Nephron progenitor cell (in vitro differentiated cells): ENCODE data around the gene ATP2A1.

Source experiments
- DNase-seq: peaks from one replicate; pipeline ENCODE4 v3.0.0; 2021
- H3K27ac Mint-ChIP-seq: 2 replicates; pipeline ENCODE4 v1.8.0; 2021; ENCODE audit warnings: mild to moderate bottlenecking, moderate library complexity, mixed read lengths
- H3K27me3 Mint-ChIP-seq: 2 replicates; pipeline ENCODE4 v1.8.0; 2021; ENCODE audit warnings: mild to moderate bottlenecking, low read depth, mixed read lengths; ENCODE audit not compliant: poor library complexity
- H3K36me3 Mint-ChIP-seq: 2 replicates; pipeline ENCODE4 v1.8.0; 2021; ENCODE audit warnings: low read depth, mixed read lengths
- H3K4me1 Mint-ChIP-seq: 2 replicates; pipeline ENCODE4 v1.8.0; 2021; ENCODE audit warnings: mixed read lengths
- H3K4me3 Mint-ChIP-seq: 2 replicates; pipeline ENCODE4 v1.8.0; 2021; ENCODE audit warnings: mild to moderate bottlenecking, moderate library complexity, mixed read lengths
- H3K9me3 Mint-ChIP-seq: 2 replicates; pipeline ENCODE4 v1.8.0; 2021; ENCODE audit warnings: mild to moderate bottlenecking, moderate library complexity, mixed read lengths
- CTCF ChIP-seq: fragments of 200-600 bp; sonication (generic); IDR thresholded peaks from 2 replicates; pipeline ENCODE4 v1.5.0; 2021; ENCODE audit warnings: antibody characterized with exemption

Gene ATP2A1

GRCh38 chr16:28946681-28947080 lies 68.4 kb downstream of the ATP2A1 start:
- no peak for DNase-seq
- Mint-ChIP-seq H3K36me3 (no peaks in the 10 kb centered on the region), H3K27ac (no peak overlapping the region), H3K4me1 (peaks cover 31% of the 10 kb centered on the region), H3K9me3 (no peaks in the 10 kb centered on the region), H3K4me3 (no peak overlapping the region), H3K27me3 (peaks cover 16% of the 10 kb centered on the region)
- TF ChIP-seq CTCF = no peak

DNA sequence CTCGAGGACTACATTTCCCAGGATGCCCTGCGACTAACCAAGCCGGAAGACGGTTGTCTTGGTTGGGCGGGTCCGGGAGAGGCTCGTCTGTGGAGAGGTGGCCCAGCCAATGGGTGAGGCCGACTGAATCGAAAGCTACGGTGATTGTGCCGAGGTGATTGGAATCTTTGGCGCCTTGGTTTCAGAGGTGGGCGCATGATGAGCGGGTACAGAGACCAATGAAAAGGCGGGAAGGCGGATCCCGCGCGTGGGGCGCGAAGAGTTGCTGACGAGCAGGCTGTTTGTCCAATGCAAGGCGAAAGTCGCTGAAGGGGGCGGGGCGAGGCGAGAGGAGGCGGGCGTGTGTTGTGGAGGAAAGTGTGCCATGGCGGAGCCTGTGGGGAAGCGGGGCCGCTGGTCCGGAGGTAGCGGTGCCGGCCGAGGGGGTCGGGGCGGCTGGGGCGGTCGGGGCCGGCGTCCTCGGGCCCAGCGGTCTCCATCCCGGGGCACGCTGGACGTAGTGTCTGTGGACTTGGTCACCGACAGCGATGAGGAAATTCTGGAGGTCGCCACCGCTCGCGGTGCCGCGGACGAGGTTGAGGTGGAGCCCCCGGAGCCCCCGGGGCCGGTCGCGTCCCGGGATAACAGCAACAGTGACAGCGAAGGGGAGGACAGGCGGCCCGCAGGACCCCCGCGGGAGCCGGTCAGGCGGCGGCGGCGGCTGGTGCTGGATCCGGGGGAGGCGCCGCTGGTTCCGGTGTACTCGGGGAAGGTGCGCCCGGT lies 72.5 kb downstream of the ATP2A1 start, which contains the start of gene NFATC2IP:
Gene NFATC2IP (plus strand): TSS at position 290 of the 762 bp plus-strand sequence. CDS start 75 bp downstream, at position 365.
- Mint-ChIP-seq H3K4me3 (peak within 1 kb of the TSS; percentile 98), H3K27me3 (peaks cover 16% of the 10 kb centered on the region), H3K9me3 (no peaks in the 10 kb centered on the region), H3K36me3 (peaks cover 29% of the 10 kb centered on the region), H3K4me1 (peaks cover 26% of the 10 kb centered on the region), H3K27ac (peak within 1 kb of the TSS; percentile 96)
- TF ChIP-seq CTCF = no peak
- DNase-seq = peak; percentile 100

DNA sequence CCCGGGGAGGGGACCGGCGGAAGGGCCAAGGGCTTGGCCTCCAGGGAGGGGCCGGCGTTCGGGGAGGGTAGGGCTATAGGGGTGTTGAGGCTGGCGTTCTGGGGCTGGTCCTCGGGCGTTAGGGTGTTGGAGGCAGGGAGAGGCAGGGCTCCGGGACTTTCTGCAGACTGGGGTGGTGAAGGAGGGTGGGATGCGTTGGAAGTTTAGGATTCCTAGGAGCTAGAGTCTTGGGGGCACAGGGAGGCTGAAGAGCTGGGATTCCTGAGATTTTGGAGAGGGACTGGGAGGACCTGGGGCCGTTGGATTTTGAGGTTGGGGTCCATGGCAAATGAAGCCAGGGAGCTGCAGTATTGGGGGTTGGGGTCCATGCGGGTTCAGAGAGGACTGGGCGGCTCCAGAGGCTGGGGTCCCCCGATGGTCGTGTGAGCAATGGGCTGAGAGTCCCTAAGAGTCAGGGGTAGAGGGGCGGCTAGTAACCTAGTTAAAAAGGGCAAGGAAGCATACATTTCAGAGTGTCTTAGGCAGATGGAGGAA lies 73.2 kb downstream of the ATP2A1 start:
- peaks cover 16% of the 10 kb centered on the region for H3K27me3 Mint-ChIP-seq
- TF ChIP-seq CTCF = no peak
- H3K36me3 Mint-ChIP-seq = peaks cover 34% of the 10 kb centered on the region
- H3K27ac Mint-ChIP-seq = peak overlapping the region; percentile 79
- H3K4me1 Mint-ChIP-seq = peaks cover 23% of the 10 kb centered on the region
- H3K4me3 Mint-ChIP-seq = peak overlapping the region; percentile 98
- DNase-seq = no peak
- H3K9me3 Mint-ChIP-seq = no peaks in the 10 kb centered on the region
